ENCODE results near the gene INPP5D. TPM values are rescaled to one million over a fixed set of nuclear protein-coding genes. Genes with fewer than 3 reads are reported as not detected.
A peak's percentile ranks its signal among the peaks of the same experiment; 100 is the strongest.

The INPP5D gene
- total and polyA plus RNA-seq, 2 donors (not counting 1 experiment from before 2014, with no cell fraction given) = 0.01 to 0.33 TPM

DNA sequence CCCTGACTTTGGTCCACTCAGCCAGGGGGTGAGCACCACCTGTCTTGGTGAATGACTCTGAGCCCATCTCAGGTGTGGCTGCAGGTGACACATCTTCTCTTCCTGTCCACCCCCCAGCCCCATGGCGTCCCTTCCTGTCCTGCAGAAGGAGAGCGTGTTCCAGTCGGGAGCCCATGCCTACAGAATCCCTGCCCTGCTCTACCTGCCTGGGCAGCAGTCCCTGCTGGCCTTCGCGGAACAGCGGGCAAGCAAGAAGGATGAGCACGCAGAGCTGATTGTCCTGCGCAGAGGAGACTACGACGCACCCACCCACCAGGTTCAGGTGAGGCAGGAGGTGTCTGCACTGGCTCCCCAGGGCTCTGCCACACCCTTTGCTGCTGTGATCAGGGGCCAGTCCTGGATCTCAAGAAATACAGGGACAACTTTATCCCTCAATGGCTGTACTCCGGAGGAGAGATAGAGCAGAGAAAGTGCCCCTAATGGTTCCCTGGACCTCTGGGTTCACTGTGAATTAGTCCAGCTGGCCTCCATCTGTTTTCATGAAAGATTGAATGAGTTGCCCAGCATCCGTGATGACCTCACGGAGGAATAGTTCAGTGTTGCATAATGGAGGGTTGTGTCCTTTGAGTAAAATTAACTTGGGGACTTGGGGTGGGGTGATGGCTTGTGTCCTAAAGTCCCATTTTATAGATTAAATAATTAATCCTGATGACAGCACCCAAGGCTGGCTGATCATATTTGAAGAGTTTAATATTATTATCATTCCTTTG, 27.4 kb upstream of the INPP5D start, which contains the start of gene NEU2:
Gene NEU2, plus strand, starts transcription at position 122 of the 770 bp plus-strand sequence. Its CDS starts 0 bp downstream, at position 122.
- H3K79me2 ChIP-seq (ENCODE audit: control insufficient read depth, insufficient read depth, low read length) = no peaks in the 10 kb centered on the region
- no peak within 1 kb of the TSS for H3K27ac ChIP-seq (ENCODE audit: insufficient read depth, low read length)
- no peaks in the 10 kb centered on the region for H3K27me3 ChIP-seq (ENCODE audit: control insufficient read depth, insufficient read depth, low read length)
- peak in 1 of 2 donors; percentile 35 for DNase-seq (ENCODE audit: low read depth in 2 of 2)
- H3K36me3 ChIP-seq (ENCODE audit: control insufficient read depth, insufficient read depth, low read length) = no peaks in the 10 kb centered on the region
- H3K9ac ChIP-seq (ENCODE audit: insufficient read depth, low read length) = no peak within 1 kb of the TSS
- no peak for TF ChIP-seq EZH2 (IDR thresholded peaks at IDR 0.05; ENCODE audit: low read length, missing control alignments)
- TF ChIP-seq, protein P1, sequence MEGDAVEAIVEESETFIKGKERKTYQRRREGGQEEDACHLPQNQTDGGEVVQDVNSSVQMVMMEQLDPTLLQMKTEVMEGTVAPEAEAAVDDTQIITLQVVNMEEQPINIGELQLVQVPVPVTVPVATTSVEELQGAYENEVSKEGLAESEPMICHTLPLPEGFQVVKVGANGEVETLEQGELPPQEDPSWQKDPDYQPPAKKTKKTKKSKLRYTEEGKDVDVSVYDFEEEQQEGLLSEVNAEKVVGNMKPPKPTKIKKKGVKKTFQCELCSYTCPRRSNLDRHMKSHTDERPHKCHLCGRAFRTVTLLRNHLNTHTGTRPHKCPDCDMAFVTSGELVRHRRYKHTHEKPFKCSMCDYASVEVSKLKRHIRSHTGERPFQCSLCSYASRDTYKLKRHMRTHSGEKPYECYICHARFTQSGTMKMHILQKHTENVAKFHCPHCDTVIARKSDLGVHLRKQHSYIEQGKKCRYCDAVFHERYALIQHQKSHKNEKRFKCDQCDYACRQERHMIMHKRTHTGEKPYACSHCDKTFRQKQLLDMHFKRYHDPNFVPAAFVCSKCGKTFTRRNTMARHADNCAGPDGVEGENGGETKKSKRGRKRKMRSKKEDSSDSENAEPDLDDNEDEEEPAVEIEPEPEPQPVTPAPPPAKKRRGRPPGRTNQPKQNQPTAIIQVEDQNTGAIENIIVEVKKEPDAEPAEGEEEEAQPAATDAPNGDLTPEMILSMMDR (conservative IDR thresholded peaks at IDR 0.05 in 1 of 2, IDR thresholded peaks at IDR 0.05 in 1 of 2; ENCODE audit: low read depth in 1 of 2, low read length in 2 of 2) = no peak
- no peaks in the 10 kb centered on the region for H4K20me1 ChIP-seq (ENCODE audit: control insufficient read depth, extremely low read depth, insufficient read depth, low read length)
- peaks cover 6% of the 10 kb centered on the region for H3K9me3 ChIP-seq (ENCODE audit: control insufficient read depth, insufficient read depth, low read depth, low read length)
- no peak within 1 kb of the TSS for H3K4me3 ChIP-seq (replicated peaks in 1 of 4; ENCODE audit: control extremely low read depth in 1 of 4, insufficient read depth in 1 of 4, low read depth in 3 of 4, low read length in 4 of 4)
- H2AFZ ChIP-seq (ENCODE audit: low read length) = no peak within 1 kb of the TSS
- H3K4me2 ChIP-seq (ENCODE audit: extremely low read depth, insufficient read depth, low read length) = no peak within 1 kb of the TSS
- peaks cover 3% of the 10 kb centered on the region for H3K4me1 ChIP-seq (ENCODE audit: control insufficient read depth, extremely low read depth, insufficient read depth, low read length)

DNA sequence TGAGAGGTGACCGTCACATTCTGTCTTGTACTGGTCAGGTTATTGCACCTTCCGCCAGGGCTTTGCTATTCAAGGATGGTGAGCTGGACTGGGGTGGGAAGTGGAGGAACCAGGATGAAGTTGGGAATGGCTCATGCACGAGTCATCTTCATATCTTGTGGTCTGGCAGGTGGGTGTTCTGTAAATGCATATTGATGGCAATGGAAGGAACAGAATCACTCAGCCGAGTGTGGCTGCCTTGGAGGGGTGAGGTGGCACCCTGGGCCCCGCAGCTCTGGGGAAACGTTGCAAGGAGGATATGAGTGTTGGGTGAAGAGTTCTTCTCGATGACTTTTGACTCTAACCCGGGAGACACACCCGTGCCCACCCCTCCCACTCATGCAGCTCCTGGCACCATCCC, 26.5 kb upstream of the INPP5D start:
- peak in 1 of 2 donors; percentile 61 for DNase-seq (ENCODE audit: low read depth in 2 of 2)
- H3K79me2 ChIP-seq (ENCODE audit: control insufficient read depth, insufficient read depth, low read length) = no peaks in the 10 kb centered on the region

More for the DNA sequence above, 26.5 kb upstream of the INPP5D start:
- Histone ChIP-seq H4K20me1 (ENCODE audit: control insufficient read depth, extremely low read depth, insufficient read depth, low read length) (no peaks in the 10 kb centered on the region), H3K4me2 (ENCODE audit: extremely low read depth, insufficient read depth, low read length) (no peak overlapping the region), H3K4me1 (ENCODE audit: control insufficient read depth, extremely low read depth, insufficient read depth, low read length) (peaks cover 3% of the 10 kb centered on the region), H2AFZ (ENCODE audit: low read length) (no peak overlapping the region), H3K36me3 (ENCODE audit: control insufficient read depth, insufficient read depth, low read length) (no peaks in the 10 kb centered on the region), H3K27me3 (ENCODE audit: control insufficient read depth, insufficient read depth, low read length) (no peaks in the 10 kb centered on the region), H3K9me3 (ENCODE audit: control insufficient read depth, insufficient read depth, low read depth, low read length) (peaks cover 6% of the 10 kb centered on the region), H3K9ac (ENCODE audit: insufficient read depth, low read length) (no peak overlapping the region), H3K4me3 (replicated peaks in 1 of 4; ENCODE audit: control extremely low read depth in 1 of 4, insufficient read depth in 1 of 4, low read depth in 3 of 4, low read length in 4 of 4) (no peak overlapping the region), H3K27ac (ENCODE audit: insufficient read depth, low read length) (no peak overlapping the region)
- TF ChIP-seq, protein P1 (conservative IDR thresholded peaks at IDR 0.05 in 1 of 2, IDR thresholded peaks at IDR 0.05 in 1 of 2; ENCODE audit: low read depth in 1 of 2, low read length in 2 of 2) = no peak
- TF ChIP-seq EZH2 (IDR thresholded peaks at IDR 0.05; ENCODE audit: low read length, missing control alignments) = no peak

Data from fibroblast of lung (primary cell).